ENCODE data around the gene ITGAX.

GRCh38 chr16:31380201-31380600 is 25.2 kb downstream of the ITGAX start:
- TF ChIP-seq EZH2 (IDR thresholded peaks at IDR 0.05; ENCODE audit: low read length, unreplicated experiment), result no peak
- no peak for TF ChIP-seq CTCF (conservative IDR thresholded peaks at IDR 0.05; ENCODE audit: low read depth, low read length)
- no peak for TF ChIP-seq EZH2phosphoT487 (IDR thresholded peaks at IDR 0.05; ENCODE audit: borderline replicate concordance, low read length)
